Activated CD4-positive, alpha-beta T cell treated with anti-CD3 and anti-CD28 coated beads for 24 hours (primary cell): ENCODE results near the gene CFI.
A peak's percentile ranks its signal among the peaks of the same experiment; 100 is the strongest.

Experiments used
- DNase-seq, 2 donors: peaks; one replicate each; pipeline ENCODE4 v3.0.0-alpha.2; 2020; ENCODE audit warnings: low read depth in 2 of 2

CFI gene

GRCh38 chr4:109730619-109731545 lies 70.9 kb downstream of the CFI start:
- DNase-seq = no peak

DNA sequence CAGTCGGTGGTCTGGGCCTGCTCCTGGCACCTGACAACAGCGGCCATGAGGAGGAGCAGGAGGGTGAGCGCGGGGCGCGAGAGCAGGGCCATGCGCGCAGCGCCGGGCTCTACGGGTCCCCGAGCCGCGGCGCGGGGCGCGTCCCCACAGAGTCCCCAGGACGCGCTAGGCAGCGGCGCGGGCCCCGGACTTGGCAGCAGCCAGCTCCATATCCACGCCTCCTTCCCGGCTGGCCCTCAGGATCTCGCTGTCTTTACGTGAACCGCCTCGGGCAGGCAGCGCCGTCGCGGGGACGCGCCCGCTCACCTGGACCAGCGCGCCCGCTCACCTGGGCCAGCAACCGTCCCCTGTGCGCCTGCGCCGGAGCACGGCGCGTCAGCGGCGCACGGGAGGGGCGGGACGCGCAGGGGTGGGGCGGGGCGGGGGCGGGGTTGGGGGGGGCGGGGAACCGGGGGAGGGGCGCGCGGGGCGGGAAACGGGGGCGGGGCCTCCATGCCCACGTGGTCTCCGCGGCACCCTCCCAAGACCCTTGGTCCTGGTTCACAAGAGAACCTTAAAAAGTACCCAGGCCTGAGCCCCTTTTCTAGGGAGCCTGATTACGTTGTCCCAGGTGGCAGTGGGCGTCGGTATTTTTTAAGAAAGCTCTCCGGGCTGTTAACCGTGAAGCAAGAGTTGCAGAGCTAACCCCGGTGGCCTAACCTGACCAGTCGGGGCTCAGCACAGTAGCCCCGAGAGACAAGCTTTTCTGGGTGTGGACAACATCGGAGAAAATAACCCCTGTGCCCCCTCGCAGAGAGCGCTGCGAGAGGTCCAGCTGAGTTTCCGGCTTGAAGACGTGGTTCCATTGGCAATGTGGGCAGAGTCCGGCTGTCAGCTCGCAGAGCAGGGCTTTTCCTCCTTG lies 71.8 kb downstream of the CFI start, which contains the start of gene PLA2G12A:
Gene PLA2G12A (minus strand): TSS at position 353 of the 901 bp plus-strand sequence. CDS start 261 bp downstream, at position 92.
- peak; percentile 52 to 57 for DNase-seq

DNA sequence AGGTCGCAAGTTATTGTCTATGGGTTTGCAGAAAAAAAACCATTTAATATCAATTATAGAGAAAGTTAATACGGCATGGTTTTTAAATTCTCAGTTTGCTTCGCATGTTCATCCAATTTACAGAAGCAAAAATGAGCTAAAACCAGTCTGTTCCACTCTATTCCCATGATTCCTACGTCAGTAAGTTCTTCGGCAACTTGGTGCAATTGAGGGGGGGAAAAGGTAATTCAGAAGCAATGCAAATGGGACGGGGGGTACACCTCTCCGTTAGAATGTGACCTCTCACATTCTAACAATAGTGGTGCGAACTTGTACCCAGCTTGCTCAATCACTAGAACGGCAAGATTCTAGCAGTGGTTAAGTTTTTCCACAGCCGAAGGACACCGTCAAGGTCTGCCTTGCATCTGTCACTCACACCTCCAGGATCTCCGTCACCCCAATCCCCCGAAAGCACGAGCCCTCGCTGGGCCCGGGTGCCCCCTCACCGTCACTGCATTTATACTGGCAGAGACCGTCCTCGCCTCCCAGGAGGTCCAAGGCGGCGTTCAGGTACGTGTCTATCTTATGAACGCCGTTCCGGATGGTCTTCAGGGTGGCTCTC lies 72.6 kb downstream of the CFI start:
- DNase-seq = peak; percentile 5 to 6

DNA sequence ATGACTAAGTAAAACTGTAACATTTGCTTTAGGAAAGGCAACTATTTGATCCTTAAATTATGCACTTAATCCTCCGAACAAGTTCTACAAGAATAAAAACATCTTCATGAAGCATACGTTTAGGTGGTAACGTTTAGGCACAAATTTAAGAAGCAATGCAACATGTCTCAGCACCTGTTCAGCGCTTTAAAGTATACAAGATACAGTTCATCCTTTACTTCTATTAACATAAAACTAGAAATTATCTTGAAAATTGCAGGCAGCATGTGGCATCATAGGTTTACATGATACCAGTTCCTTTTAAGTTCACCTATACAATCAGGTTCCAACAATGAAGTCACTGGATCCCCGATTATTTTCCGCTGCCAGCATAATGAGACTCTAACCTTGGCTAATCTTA lies 73.4 kb downstream of the CFI start:
- no peak for DNase-seq

- DNase-seq = no peak
Observed at GRCh38 chr4:109723110-109723509, 78.7 kb downstream of the CFI start.

DNA sequence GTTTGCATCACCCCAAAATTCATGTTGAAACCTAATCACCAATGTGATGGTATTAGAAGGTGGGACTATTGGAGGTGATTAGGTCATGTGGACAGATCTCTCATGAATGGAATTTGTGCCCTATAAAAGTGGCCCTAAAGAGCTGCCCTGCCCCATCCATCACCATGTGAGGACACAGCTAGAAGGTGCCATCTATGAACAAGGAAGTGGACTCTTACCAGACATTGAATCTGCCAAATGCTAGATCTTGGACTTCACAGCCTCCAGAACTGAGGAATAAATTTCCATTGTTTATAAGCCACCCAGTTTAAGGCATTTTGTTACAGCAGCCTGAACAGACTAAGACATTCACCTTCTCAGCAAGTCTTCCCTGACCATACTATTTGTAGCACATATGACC lies 79.4 kb downstream of the CFI start:
- DNase-seq = no peak

GRCh38 chr4:109721033-109721432 lies 80.8 kb downstream of the CFI start:
- DNase-seq = no peak

DNA sequence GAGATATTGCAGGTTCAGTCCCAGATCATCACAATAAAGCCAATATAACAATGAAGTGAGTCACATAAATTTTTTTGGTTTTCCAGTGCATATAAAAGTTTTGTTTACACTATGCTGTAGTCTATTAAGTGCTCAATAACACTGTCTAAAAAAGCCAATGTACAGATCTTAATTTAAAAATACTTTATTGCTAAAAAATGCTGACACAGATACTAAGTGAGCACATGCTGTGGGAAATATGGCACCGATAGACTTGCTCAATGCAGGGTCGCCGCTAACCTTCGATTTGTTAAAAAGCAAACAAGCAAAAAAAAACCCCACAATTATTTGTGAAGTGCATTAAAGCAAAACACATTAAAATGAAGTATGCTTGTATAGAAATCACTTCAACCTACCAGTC lies 82.2 kb downstream of the CFI start:
- DNase-seq = no peak

- DNase-seq = no peak
Observed at GRCh38 chr4:109718759-109719158, 83.0 kb downstream of the CFI start.

- no peak for DNase-seq
Observed at GRCh38 chr4:109713500-109713899, 88.3 kb downstream of the CFI start.

DNA sequence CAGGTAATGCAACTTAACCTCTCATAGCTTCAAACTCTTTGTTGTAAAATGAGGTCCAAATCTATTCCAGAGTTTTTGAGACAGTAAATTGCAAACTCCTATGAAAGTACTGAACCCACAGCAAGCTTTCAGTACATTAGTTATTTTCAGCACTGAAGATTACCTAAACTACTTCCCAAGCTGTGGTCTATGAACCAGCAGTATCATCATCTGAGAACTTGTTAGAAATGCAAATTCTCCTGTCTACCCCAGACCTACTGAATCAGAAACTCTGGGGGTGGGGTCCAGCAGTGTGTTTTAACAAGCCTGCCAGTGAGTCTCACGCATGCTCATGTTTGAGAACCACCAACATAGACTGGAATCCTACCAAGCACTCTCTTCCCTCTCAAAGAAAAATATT lies 92.8 kb downstream of the CFI start:
- DNase-seq = no peak

- DNase-seq = no peak
Observed at GRCh38 chr4:109708435-109708834, 93.4 kb downstream of the CFI start.

DNA sequence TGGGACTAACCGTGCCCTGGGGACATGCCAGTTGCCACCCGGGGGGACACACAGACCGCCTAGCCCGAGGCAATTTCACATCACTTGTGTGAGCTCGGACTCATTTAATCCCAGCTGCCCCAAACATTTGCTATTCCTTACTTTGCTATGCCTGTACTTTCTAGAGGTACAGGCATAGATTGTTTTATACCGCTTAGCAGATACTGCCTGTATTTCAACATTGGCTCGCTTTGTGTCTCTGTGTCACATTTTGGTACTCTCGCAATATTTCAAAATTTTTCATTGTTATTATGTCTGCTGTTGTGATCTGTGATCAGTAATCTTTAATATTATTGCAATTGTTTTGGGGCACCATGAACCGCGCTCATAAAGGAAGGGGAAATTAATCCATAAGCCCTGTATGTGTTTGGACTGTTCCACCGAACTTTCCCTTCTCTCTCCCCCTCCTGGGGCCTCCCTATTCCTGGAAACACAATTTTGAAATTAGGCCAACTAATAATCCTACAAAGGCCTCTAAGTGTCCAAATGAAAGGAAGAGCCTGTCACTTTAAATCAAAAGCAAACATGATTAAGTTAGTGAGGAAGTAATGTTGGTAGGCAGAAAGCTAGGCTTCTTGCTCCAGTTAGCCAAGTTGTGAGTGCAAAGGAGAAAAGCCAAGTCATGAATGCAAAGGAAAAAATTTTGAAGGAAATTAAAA lies 98.0 kb downstream of the CFI start:
- DNase-seq = no peak

DNA sequence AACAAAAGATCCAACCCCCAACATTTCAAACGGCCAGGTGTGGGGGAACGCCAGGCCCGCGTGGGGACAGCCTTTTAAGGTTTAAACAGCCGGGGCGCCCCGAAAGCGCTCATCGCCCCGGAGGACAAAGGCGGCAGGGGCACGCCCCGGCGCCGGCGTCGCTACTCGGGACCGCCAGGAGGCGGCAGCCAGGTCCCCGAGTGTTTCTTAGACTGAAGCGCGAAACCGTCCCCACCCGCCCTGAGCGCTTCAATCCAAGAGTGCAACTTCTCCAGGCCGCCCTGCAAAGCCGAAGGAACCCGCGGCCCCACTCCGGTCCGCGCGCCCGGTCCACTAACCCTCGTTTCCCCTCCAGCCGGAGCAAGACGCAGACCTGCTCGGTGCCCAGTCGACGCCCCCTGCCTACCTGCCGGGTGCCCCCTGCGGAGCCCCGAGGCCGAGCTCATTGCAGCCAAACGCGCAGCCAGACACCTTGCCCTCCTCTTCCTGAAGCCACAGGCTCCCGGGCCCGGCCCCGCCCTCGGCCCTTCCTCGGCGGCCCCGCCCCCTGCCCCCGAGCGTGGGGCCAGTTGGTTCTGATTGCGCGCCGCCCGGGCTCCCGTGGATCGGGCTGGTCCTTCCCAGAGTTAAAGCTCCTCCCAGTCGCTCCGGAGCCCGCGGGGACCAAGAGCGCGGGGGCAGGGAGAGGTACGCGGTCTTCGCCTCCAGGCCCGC lies 98.7 kb downstream of the CFI start, which contains the start of gene CASP6:
Gene CASP6 (minus strand): TSS at position 496 of the 714 bp plus-strand sequence. CDS start 50 bp downstream, at position 446.
- DNase-seq = peak; percentile 45 to 54

- no peak for DNase-seq
Observed at GRCh38 chr4:109701566-109702410, 100.0 kb downstream of the CFI start.

DNA sequence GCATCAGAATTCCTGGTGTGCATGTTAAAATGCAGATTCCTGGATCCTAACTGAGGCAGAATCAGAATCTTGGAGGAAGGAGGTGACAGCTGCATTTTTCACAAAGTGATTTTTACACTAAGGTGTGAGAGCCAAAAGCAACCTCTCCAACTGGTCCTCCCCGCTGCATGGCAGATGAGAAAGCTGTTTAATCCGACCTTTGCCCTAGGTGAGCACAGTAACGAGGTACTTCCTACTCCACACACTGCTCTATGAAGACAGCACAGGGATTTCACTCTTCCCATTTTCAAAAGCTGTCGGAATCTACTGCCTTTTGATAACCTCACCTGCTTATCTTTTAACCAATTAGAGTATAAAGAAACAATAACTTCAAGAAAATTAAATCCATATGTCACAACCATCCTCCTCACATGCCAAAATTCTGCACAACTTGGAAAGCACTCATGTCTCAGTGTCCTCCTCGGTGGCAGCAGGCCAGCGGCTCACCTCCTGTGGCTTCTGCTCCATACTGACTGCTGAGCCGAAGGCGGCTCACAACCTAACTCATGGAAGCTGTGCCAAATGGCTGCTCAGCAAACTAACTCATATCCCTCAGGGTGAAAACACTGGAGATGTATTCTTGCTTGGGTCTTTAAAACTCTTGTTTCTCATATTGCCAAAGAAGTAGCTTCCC lies 102.1 kb downstream of the CFI start:
- no peak for DNase-seq

- DNase-seq = no peak
Observed at GRCh38 chr4:109698656-109699055, 103.1 kb downstream of the CFI start.

DNA sequence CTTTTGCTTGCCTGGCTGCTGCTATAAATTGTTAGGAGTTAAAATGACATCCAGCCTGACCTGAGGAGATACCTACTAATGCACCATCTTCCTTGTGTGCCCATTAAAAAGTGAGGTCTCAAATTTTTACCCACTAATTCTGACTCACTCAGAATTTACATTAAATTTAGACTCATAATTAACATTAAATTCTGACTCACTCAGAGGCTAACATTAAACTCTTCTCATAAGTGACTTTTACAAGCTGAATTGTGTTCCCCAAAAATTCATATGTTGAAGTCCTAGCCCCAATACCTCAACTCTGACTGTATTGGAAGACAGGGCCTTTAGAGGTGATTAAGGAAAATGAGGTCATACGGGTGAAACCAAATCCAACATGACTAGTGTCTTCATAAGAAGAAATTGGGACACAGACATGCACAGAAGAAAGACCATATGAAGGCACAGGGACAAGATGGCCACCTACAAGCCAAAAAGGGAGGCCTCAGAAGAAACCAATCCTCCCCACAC lies 110.3 kb downstream of the CFI start:
- no peak for DNase-seq
